Amygdala (tissue), 56 donors: ENCODE data around the gene TEX52.

Source experiments
- DNase-seq, 56 donors: peaks; one replicate each; lab custom pipeline; 2025; lab: John Stamatoyannopoulos, UW

TEX52 gene

GRCh38 chr12:2857021-2857431 is at the start of gene TEX52:
TSS of gene TEX52 (minus strand) at chr12:2857039. CDS start at chr12:2857026, 13 bp downstream.
- no peak for DNase-seq

- no peak for DNase-seq
Observed at GRCh38 chr12:2904260-2904659, 47.4 kb upstream of the TEX52 start.

GRCh38 chr12:2902272-2902880 is 45.5 kb upstream of the TEX52 start:
- DNase-seq, result peak in 41 of 56 donors; percentile 3 to 71 (median 25)

GRCh38 chr12:2900642-2901041 is 43.8 kb upstream of the TEX52 start:
- DNase-seq, result no peak

GRCh38 chr12:2897418-2897817 is 40.6 kb upstream of the TEX52 start:
- no peak for DNase-seq

GRCh38 chr12:2895511-2895910 is 38.7 kb upstream of the TEX52 start:
- DNase-seq, result no peak

DNA sequence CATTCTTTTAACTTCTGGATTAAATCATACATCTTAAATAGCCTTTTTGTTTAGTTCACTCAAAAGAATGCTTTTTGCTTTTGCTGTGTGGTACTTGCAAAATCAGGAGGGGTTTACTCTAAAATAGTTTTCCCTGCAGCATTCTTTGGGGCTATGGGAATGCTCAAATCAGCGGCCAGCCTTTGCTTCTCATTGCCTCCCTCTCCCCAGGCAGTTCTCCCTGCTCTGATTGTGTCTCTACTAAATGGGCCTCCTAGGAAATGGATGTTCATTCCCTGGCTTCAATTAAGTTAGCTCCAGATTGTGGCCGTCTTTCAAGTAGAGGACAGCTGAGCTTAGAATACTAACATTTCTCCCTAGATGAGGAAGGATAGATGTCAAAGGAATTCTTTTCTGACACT is 38.2 kb upstream of the TEX52 start:
- DNase-seq, result peak in 3 of 56 donors; percentile 5 to 9 (median 8)

DNA sequence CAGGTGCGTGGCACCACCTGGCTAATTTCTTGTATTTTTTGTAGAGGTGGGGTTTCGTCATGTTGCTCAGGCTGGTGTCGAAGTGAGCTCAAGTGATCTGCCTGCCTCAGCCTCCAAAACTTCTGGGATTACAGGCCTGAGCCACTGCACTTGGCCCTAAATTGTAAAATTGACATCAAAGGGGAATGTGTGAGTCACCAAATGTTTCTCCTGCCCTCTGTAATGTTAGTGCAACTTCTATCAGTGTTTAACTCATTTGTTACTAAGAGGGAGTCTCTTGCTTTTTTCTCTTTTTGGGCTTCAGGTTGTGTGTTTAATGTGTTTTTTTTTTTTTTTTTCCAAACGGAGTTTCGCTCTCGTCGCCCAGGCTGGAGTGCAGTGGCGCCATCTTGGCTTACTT is 36.2 kb upstream of the TEX52 start:
- no peak for DNase-seq

- no peak for DNase-seq
Observed at GRCh38 chr12:2892246-2892645, 35.4 kb upstream of the TEX52 start.

GRCh38 chr12:2891240-2892053 is 34.6 kb upstream of the TEX52 start:
- DNase-seq, result peak in 39 of 56 donors; percentile 17 to 79 (median 54)

GRCh38 chr12:2890388-2891239 is 33.8 kb upstream of the TEX52 start, which contains the start of gene TULP3:
TSS of gene TULP3 (plus strand) at chr12:2890891. CDS start at chr12:2890948, 57 bp downstream.
- peak; percentile 92 to 100 (median 98) for DNase-seq

GRCh38 chr12:2890001-2890387 is 33.2 kb upstream of the TEX52 start:
- DNase-seq, result no peak

DNA sequence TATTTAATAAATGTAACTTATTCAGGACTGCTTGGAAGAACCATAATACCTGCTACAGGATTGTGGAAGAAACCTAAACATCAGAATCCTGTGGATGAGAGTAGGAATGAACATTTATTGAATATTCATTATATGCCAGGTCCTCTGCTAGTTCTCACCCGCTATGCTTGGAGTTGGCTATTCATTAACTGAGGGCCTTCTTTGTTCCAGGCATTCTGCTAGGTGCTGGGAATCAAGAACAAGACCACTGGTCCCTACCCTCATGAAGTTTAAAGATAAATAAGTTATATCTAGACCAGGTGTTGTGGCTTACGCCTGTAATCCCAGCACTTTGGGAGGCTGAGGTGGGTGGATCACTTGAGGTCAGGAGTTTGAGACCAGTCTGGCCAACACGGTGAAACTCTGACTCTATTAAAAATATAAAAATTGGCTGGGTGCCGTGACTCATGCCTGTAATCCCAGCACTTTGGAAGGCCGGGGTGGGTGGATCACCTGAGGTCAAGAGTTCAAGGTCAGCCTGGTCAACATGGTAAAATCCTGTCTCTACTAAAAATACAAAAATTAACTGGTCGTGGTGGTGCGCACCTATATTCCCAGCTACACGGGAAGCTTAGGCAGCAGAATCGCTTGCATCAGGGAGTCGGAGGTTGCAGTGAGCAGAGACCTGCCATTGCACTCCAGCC is 30.1 kb upstream of the TEX52 start:
- DNase-seq, result no peak

DNA sequence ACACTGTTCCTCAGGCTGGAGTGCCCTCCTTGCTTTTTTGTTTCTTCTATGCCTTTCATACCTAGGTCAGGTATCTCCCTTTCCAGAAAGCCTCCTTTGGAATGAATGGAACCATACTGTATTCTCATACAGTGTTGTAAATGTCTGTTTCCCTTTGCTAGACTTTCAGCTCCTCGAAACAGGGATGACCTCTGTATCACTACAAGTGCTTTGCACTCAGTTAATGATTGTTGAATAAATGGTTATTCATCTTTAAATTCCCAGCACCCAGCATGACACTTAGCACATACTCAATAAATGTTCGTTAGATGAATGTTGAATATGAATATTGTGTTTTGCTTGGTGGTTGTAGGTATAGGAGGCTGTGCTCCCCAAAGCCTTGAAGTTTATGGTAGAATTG is 28.0 kb upstream of the TEX52 start:
- no peak for DNase-seq

DNA sequence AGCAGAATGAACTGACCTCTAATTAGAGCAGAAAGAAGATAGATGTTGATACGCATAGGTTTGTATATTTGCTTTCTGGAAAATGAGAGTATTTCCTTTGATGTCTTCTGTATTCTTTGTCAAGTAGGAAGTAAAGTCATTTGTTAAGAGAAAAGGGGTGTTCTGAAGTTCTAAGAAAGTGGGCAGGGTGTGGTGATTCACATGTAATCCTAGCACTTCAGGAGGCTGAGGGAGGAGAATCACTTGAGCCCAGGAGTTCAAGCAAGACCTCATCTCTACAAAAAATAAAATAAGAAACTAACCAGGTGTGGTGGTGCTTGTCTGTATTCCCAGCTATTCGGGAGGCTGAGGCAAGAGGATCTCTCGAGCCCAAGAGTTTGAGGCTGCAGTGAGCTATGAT is 23.0 kb upstream of the TEX52 start:
- no peak for DNase-seq

DNA sequence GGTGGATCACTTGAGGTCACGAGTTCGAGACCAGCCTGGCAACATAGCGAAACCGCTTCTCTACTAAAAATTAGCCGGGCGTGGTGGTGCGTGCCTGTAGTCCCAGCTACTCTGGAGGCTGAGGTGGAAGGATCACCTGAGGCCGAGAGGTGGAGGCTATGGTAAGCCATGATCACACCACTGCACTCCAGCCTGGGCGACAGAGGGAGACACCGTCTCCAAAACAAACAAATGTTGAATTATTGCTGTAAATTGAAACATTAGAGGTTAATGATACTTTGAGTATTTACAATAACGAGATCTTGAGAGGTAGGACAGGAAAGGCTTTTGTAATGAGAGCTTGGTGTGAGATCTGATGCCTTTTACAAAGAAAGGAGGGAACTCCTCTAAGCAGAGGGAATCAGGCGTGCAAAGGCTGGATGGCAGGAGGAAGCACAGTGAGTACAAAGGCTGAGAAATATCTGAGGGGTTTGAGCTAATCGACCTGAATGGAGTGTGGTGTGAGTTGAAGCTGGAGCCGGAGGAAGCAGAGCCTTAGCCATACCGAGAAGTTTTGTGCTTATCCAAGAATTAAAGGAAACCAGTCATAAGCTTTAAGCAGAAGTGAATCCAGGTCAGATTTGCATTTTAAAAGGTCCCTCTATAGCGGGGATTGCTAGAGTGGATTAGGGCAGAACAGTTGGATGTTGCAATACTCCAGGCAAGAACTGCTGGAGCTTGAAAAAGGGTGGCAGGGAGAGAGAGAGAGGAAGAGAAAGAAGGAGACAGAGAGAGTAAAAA is 21.3 kb upstream of the TEX52 start:
- peak in 2 of 56 donors; percentile 11 to 27 for DNase-seq

- DNase-seq, result peak; percentile 26 to 96 (median 83)
Observed at GRCh38 chr12:2877047-2877952, 20.5 kb upstream of the TEX52 start, which contains the start of the genes FOXM1 and RHNO1. TSS of gene FOXM1 (minus strand) at chr12:2877174. CDS start at chr12:2874478, 2,696 bp downstream. TSS of gene RHNO1 (plus strand) at chr12:2877223. CDS start at chr12:2885367, 8,144 bp downstream.

DNA sequence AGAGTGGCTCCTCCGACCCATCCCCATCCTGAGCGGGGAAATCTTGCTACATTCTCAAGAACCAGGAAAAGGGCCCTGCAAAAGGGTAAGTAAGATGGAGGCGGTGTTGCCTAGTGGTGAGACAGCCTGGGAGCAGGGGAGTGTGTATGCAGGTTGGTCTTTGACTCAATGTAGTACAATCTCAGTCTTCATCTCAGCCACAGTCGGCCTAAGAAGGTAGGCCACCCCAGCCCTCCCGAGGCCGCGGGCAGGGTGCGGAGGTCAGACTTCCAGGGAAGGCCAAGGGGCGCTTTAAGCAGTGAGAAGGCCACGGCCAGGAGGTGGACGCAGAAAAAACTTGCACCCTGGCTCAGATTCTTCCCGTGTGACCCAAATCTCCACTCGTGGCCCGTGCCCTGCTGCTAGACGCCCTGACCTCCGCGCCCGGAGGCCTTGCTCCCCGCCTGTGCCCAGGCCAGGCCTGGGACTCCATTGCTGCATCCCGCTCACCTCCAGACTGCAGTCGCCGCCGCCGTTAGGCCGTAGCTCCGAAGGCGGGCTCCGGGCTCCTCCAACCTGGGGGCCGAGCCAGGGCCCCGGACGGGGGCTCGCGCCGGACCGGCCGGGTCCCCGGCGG is 19.7 kb upstream of the TEX52 start:
- no peak for DNase-seq
